ENCODE measurements around the gene CUL4A.

CUL4A gene

DNA sequence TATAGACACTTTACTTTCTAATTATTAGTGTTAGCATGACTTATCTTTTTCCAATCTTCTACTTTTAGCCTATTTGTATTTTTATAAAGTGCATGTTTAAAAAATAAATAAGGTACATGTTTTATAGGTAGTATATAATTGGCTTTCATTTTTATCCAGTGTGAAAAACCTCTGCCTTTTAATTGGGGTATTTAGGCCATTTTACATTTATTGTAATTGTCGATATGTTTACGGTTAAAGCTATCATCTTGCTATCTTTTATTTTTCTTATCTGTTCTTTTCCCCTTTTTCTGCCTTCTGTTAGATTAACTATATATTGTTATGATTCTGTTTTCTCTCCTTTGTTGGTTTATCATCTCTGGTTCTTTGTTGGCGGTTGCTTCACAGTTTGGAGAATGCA is 41.8 kb upstream of the CUL4A start:
- H3K36me3 ChIP-seq (ENCODE audit: control insufficient read depth, insufficient read depth, low read length), result no peaks in the 10 kb centered on the region

DNA sequence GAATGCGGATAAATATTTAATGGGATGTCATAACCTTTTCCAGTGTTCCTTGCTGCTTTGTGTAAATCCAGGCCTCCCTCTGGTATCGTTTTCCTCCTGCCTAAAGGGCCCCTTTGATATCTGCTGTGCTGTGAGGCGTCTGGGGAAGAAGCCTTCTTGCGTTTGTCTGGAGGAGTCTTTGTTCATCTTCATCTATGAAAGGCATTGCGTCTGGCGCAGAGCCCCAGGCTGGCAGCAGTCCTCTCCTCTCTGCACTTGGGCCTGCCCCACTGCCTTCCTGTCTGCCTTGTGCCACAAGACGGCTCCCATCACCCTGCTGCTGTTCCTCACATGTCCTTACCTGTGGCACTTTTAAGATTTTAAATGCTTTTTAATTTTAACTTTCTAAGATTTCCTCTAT is 41.2 kb upstream of the CUL4A start:
- no peak overlapping the region for H3K4me3 ChIP-seq (ENCODE audit: insufficient read depth, low read depth, low read length, poor library complexity, severe bottlenecking)
- no peak for DNase-seq
- H3K36me3 ChIP-seq (ENCODE audit: control insufficient read depth, insufficient read depth, low read length), result no peaks in the 10 kb centered on the region
- H3K27ac ChIP-seq (ENCODE audit: insufficient read depth, low read length, poor library complexity, severe bottlenecking), result no peak overlapping the region
- peaks cover 5% of the 10 kb centered on the region for H3K4me1 ChIP-seq (ENCODE audit: control insufficient read depth, insufficient read depth, low read length, poor library complexity, severe bottlenecking)
- H3K9me3 ChIP-seq (ENCODE audit: control insufficient read depth, low read length), result no peaks in the 10 kb centered on the region
- H3K27me3 ChIP-seq (replicated peaks; ENCODE audit: control insufficient read depth, insufficient read depth, low read length, poor library complexity, severe bottlenecking), result no peaks in the 10 kb centered on the region

More for the DNA sequence above, 41.8 kb upstream of the CUL4A start:
- Histone ChIP-seq H3K9me3 (ENCODE audit: control insufficient read depth, low read length) (no peaks in the 10 kb centered on the region), H3K4me3 (ENCODE audit: insufficient read depth, low read depth, low read length, poor library complexity, severe bottlenecking) (no peak overlapping the region), H3K27ac (ENCODE audit: insufficient read depth, low read length, poor library complexity, severe bottlenecking) (no peak overlapping the region), H3K27me3 (replicated peaks; ENCODE audit: control insufficient read depth, insufficient read depth, low read length, poor library complexity, severe bottlenecking) (no peaks in the 10 kb centered on the region), H3K4me1 (ENCODE audit: control insufficient read depth, insufficient read depth, low read length, poor library complexity, severe bottlenecking) (peaks cover 5% of the 10 kb centered on the region)
- DNase-seq, result no peak

DNA sequence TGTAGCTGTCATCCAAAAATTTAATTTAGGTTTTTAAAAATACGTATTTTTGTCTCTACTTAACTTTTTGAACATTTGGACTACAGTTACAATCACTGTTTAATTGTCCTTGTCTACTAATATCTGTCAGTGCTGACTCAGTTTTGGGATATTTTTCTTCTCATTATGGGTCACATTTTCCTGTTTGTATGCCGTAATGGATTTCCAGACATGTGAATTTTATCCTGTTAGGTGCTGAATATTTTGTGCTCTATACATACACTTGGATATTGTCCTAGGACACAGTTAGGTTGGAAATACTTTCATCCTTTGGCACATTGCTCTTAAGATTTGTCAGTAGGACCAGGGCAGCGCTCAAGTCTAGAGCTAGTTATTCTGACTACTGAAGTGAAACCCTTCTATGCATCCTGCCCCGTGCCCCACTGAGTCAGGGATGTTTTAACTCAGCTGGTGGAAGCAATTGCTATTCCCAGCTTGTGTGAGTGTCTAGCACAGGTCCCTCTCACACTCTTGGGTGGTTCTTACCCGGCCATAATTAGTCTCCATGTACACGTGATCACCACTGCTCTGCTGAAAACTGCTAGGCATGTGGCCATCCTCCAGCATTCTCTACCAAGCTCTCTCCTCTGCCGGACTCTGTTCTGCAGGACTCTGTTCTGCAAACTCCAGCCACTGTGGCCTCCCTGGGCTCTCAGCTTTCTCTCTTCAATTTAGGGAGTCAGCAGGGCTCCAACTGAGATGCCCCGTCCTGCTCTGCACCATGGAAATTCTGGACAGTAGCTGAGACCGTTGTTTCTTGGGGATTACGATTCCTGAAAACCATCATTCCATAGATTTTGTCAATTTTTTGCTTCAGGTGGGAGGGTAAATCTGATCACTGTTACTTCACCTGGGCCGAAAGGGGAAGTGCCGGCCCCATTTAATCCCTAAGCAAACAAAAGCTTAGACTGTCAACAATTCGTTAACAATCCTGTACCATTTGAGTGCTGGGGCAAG is 39.8 kb upstream of the CUL4A start:
- Histone ChIP-seq H3K9me3 (ENCODE audit: control insufficient read depth, low read length) (no peaks in the 10 kb centered on the region), H3K4me1 (ENCODE audit: control insufficient read depth, insufficient read depth, low read length, poor library complexity, severe bottlenecking) (peaks cover 5% of the 10 kb centered on the region), H3K27ac (ENCODE audit: insufficient read depth, low read length, poor library complexity, severe bottlenecking) (no peak overlapping the region), H3K4me3 (ENCODE audit: insufficient read depth, low read depth, low read length, poor library complexity, severe bottlenecking) (no peak overlapping the region), H3K36me3 (ENCODE audit: control insufficient read depth, insufficient read depth, low read length) (no peaks in the 10 kb centered on the region), H3K27me3 (replicated peaks; ENCODE audit: control insufficient read depth, insufficient read depth, low read length, poor library complexity, severe bottlenecking) (no peaks in the 10 kb centered on the region)
- no peak for DNase-seq

- Histone ChIP-seq H3K9me3 (ENCODE audit: control insufficient read depth, low read length) (no peaks in the 10 kb centered on the region), H3K4me3 (ENCODE audit: insufficient read depth, low read depth, low read length, poor library complexity, severe bottlenecking) (peak overlapping the region; percentile 2), H3K27me3 (replicated peaks; ENCODE audit: control insufficient read depth, insufficient read depth, low read length, poor library complexity, severe bottlenecking) (no peaks in the 10 kb centered on the region), H3K36me3 (ENCODE audit: control insufficient read depth, insufficient read depth, low read length) (no peaks in the 10 kb centered on the region), H3K4me1 (ENCODE audit: control insufficient read depth, insufficient read depth, low read length, poor library complexity, severe bottlenecking) (peaks cover 5% of the 10 kb centered on the region), H3K27ac (ENCODE audit: insufficient read depth, low read length, poor library complexity, severe bottlenecking) (no peak overlapping the region)
- no peak for DNase-seq
Observed at GRCh38 chr13:113170511-113170910, 38.9 kb upstream of the CUL4A start.

GRCh38 chr13:113171250-113172125 is 37.9 kb upstream of the CUL4A start:
- no peak overlapping the region for H3K4me3 ChIP-seq (ENCODE audit: insufficient read depth, low read depth, low read length, poor library complexity, severe bottlenecking)
- H3K27me3 ChIP-seq (replicated peaks; ENCODE audit: control insufficient read depth, insufficient read depth, low read length, poor library complexity, severe bottlenecking), result no peaks in the 10 kb centered on the region
- H3K36me3 ChIP-seq (ENCODE audit: control insufficient read depth, insufficient read depth, low read length), result no peaks in the 10 kb centered on the region
- no peaks in the 10 kb centered on the region for H3K9me3 ChIP-seq (ENCODE audit: control insufficient read depth, low read length)
- DNase-seq, result no peak
- H3K4me1 ChIP-seq (ENCODE audit: control insufficient read depth, insufficient read depth, low read length, poor library complexity, severe bottlenecking), result peaks cover 6% of the 10 kb centered on the region
- no peak overlapping the region for H3K27ac ChIP-seq (ENCODE audit: insufficient read depth, low read length, poor library complexity, severe bottlenecking)

GRCh38 chr13:113172419-113172926 is 36.9 kb upstream of the CUL4A start:
- no peak for DNase-seq
- H3K4me3 ChIP-seq (ENCODE audit: insufficient read depth, low read depth, low read length, poor library complexity, severe bottlenecking), result no peak overlapping the region
- H3K27ac ChIP-seq (ENCODE audit: insufficient read depth, low read length, poor library complexity, severe bottlenecking), result no peak overlapping the region
- no peaks in the 10 kb centered on the region for H3K27me3 ChIP-seq (replicated peaks; ENCODE audit: control insufficient read depth, insufficient read depth, low read length, poor library complexity, severe bottlenecking)
- H3K9me3 ChIP-seq (ENCODE audit: control insufficient read depth, low read length), result no peaks in the 10 kb centered on the region
- H3K36me3 ChIP-seq (ENCODE audit: control insufficient read depth, insufficient read depth, low read length), result no peaks in the 10 kb centered on the region
- H3K4me1 ChIP-seq (ENCODE audit: control insufficient read depth, insufficient read depth, low read length, poor library complexity, severe bottlenecking), result peaks cover 11% of the 10 kb centered on the region

GRCh38 chr13:113176280-113176679 is 33.1 kb upstream of the CUL4A start:
- Histone ChIP-seq H3K27ac (ENCODE audit: insufficient read depth, low read length, poor library complexity, severe bottlenecking) (peak overlapping the region; percentile 61), H3K4me1 (ENCODE audit: control insufficient read depth, insufficient read depth, low read length, poor library complexity, severe bottlenecking) (peaks cover 12% of the 10 kb centered on the region), H3K4me3 (ENCODE audit: insufficient read depth, low read depth, low read length, poor library complexity, severe bottlenecking) (no peak overlapping the region), H3K27me3 (replicated peaks; ENCODE audit: control insufficient read depth, insufficient read depth, low read length, poor library complexity, severe bottlenecking) (no peaks in the 10 kb centered on the region), H3K9me3 (ENCODE audit: control insufficient read depth, low read length) (no peaks in the 10 kb centered on the region), H3K36me3 (ENCODE audit: control insufficient read depth, insufficient read depth, low read length) (peaks cover 26% of the 10 kb centered on the region)
- peak; percentile 49 to 78 (median 63) for DNase-seq

- Histone ChIP-seq H3K4me1 (ENCODE audit: control insufficient read depth, insufficient read depth, low read length, poor library complexity, severe bottlenecking) (peaks cover 12% of the 10 kb centered on the region), H3K9me3 (ENCODE audit: control insufficient read depth, low read length) (no peaks in the 10 kb centered on the region), H3K4me3 (ENCODE audit: insufficient read depth, low read depth, low read length, poor library complexity, severe bottlenecking) (no peak overlapping the region), H3K27ac (ENCODE audit: insufficient read depth, low read length, poor library complexity, severe bottlenecking) (peak overlapping the region; percentile 61), H3K36me3 (ENCODE audit: control insufficient read depth, insufficient read depth, low read length) (peaks cover 26% of the 10 kb centered on the region), H3K27me3 (replicated peaks; ENCODE audit: control insufficient read depth, insufficient read depth, low read length, poor library complexity, severe bottlenecking) (no peaks in the 10 kb centered on the region)
- DNase-seq, result no peak
Observed at GRCh38 chr13:113176822-113177221, 32.6 kb upstream of the CUL4A start.

GRCh38 chr13:113178070-113178895 is 31.1 kb upstream of the CUL4A start:
- Histone ChIP-seq H3K9me3 (ENCODE audit: control insufficient read depth, low read length) (no peaks in the 10 kb centered on the region), H3K4me1 (ENCODE audit: control insufficient read depth, insufficient read depth, low read length, poor library complexity, severe bottlenecking) (peaks cover 12% of the 10 kb centered on the region), H3K27ac (ENCODE audit: insufficient read depth, low read length, poor library complexity, severe bottlenecking) (no peak overlapping the region), H3K4me3 (ENCODE audit: insufficient read depth, low read depth, low read length, poor library complexity, severe bottlenecking) (no peak overlapping the region), H3K36me3 (ENCODE audit: control insufficient read depth, insufficient read depth, low read length) (peaks cover 29% of the 10 kb centered on the region), H3K27me3 (replicated peaks; ENCODE audit: control insufficient read depth, insufficient read depth, low read length, poor library complexity, severe bottlenecking) (no peaks in the 10 kb centered on the region)
- no peak for DNase-seq

Data from effector memory CD4-positive, alpha-beta T cell (primary cell).